Measurements from ENCODE around the gene LYPD4.

LYPD4 gene

DNA sequence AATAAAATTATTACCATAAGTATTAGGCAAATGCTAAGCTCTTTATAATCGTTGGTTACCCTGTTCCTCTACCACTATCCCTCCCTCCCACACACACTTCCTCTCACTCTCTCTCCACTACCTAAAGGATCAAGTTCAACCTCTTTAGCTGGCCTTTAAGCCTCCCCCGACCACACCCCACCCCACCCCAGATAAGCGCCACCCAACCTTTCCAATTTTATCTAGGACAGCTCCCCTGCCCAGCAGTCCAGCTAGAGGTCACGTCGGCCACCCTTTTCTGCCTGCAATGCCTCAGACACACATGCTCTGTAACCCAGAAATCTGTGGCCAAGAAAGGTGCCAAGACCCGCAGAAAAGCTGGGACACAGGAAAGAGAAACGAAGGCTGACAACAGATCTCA is 1.1 kb downstream of the LYPD4 start:
- no peak for DNase-seq (ENCODE audit: low read depth in 2 of 2)
- TF ChIP-seq, protein P1, sequence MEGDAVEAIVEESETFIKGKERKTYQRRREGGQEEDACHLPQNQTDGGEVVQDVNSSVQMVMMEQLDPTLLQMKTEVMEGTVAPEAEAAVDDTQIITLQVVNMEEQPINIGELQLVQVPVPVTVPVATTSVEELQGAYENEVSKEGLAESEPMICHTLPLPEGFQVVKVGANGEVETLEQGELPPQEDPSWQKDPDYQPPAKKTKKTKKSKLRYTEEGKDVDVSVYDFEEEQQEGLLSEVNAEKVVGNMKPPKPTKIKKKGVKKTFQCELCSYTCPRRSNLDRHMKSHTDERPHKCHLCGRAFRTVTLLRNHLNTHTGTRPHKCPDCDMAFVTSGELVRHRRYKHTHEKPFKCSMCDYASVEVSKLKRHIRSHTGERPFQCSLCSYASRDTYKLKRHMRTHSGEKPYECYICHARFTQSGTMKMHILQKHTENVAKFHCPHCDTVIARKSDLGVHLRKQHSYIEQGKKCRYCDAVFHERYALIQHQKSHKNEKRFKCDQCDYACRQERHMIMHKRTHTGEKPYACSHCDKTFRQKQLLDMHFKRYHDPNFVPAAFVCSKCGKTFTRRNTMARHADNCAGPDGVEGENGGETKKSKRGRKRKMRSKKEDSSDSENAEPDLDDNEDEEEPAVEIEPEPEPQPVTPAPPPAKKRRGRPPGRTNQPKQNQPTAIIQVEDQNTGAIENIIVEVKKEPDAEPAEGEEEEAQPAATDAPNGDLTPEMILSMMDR (IDR thresholded peaks at IDR 0.05; ENCODE audit: low read depth, low read length), result no peak
- no peak overlapping the region for H3K4me3 ChIP-seq (replicated peaks in 1 of 2; ENCODE audit: low read depth in 2 of 2, low read length in 2 of 2)

DNA sequence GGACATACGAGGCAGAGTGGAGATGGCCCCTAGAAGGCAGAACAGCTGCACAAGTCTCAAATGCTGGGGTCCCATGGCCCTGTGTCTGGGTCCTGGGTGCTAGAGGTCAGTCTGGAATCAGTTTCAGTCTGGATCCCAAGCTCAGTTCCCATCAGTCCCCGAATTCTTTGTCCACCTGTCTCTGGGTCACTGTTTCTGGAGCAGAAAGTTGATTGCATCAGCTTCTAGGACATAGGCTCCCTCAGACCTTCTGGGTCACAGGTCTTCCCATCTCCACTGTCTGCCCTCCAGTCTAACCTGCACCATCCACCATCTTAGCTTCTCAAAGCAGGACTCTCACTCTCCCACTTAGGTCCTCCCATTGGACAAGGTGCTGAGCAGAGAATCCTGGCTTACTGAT is 5.3 kb downstream of the LYPD4 start:
- TF ChIP-seq, protein P1 (IDR thresholded peaks at IDR 0.05; ENCODE audit: low read depth, low read length), result no peak
- DNase-seq (ENCODE audit: low read depth in 2 of 2), result no peak

DNA sequence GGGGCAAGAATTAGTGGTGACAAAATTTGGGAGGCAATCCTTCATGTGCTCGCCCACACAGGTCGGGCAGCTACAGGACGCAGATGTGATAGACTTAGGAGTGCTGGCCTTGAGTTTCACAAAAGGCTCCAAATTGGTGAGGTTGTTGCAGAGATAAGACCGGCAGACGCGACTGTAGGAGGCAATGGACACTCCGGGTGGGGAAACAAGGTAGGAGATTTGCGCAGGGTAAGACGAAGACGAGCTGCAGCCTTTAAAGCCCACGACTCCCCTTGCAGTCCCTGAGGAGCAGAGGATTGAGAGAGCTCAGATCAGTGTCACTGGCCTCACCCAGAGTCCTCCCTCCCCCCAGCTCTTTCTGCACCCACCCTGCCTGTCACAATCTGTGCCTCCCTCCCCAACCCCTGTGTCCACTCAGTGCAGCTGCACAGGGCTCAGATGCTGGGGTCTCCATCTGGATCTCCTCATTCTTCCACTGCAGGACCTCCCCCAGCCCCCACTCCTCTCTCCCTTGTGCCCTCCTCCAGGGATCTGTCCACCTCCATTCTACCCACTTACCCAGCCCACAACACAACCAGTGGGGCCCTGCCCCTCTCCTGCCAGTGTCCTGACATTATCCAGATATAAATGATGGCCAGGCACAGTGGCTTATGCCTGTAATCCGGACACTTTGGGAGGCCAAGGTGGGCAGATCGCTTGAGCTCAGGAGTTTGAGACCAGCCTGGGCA is 6.3 kb downstream of the LYPD4 start:
- no peak for DNase-seq (ENCODE audit: low read depth in 2 of 2)
- no peak overlapping the region for H3K4me3 ChIP-seq (replicated peaks in 1 of 2; ENCODE audit: low read depth in 2 of 2, low read length in 2 of 2)
- TF ChIP-seq, protein P1 (IDR thresholded peaks at IDR 0.05; ENCODE audit: low read depth, low read length), result no peak

More for the DNA sequence above, 5.3 kb downstream of the LYPD4 start:
- H3K4me3 ChIP-seq (replicated peaks in 1 of 2; ENCODE audit: low read depth in 2 of 2, low read length in 2 of 2), result no peak overlapping the region

DNA sequence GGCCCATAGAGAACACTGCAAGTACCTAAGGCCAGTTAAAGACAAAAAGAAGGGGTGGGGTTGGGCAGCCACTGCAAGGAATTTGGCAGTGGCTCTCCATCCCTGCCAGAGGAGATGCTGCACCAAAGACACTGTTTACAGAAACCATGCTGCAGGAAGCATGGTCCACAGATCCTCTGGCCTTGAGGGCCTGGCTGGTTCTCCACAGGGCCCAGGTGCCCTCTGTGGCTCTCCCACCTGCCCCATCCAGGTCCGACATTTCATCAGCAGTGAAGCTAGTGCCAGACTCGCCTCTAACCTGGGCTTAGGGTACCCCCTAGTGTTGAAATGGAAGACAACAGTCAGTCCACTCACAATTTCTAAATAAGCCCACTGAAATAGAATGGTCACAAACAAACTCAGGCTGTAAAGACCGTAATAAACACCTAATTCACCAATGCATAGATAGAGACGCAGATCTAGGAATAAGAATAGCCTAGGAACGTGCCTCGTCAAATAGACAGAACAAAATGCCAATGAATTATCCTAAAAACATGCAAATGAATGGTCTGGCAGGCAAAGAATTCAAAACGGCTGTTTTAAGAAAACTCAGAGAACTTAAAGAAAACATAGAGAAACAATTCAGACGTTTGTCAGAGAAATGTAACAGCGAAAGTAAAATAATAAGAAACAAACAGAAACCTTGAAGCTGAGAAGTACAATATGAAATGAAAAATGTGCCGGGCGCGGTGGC is 23.3 kb downstream of the LYPD4 start:
- TF ChIP-seq, protein P1 (IDR thresholded peaks at IDR 0.05; ENCODE audit: low read depth, low read length), result peak; percentile 51
- DNase-seq (ENCODE audit: low read depth in 2 of 2), result peak; percentile 26 to 56
- H3K4me3 ChIP-seq (replicated peaks in 1 of 2; ENCODE audit: low read depth in 2 of 2, low read length in 2 of 2), result no peak overlapping the region

DNA sequence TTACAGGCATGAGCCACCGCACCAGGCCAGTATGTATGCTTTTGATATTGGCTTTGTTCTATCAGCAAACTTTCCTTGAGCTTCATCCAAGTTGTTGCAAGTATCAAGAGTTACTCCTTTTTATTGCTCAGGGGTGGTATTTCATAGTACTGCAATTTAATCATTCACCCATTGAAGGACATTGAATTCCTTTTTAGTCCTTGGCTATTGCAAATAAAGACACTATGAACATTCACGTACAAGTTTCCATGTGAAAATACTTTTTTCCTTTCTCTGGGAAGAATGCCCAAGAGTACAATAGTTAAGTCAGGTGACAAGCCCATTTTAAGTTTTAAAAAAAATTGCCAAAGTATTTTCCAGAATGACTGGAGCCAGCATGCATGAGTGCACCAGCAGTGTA is 27.7 kb downstream of the LYPD4 start:
- DNase-seq (ENCODE audit: low read depth in 2 of 2), result no peak
- no peak overlapping the region for H3K4me3 ChIP-seq (replicated peaks in 1 of 2; ENCODE audit: low read depth in 2 of 2, low read length in 2 of 2)
- TF ChIP-seq, protein P1 (IDR thresholded peaks at IDR 0.05; ENCODE audit: low read depth, low read length), result no peak

DNA sequence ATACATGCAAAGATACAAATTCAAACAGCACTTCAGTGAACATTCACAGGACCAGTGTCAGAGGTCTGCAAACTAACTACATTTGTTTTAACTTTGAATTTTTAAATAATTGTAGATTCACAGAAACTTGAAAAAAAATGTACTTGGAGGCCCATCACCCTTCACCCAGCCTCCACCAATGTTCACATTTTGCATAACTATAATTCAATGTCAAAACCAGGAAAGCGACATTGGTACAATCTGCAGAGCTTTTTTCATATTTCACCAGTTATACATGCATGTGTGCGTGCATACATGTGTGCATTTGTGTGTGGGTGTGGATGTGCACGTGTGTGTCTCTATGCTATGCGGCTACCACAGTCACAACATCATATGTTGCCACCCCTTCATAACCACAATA is 29.2 kb downstream of the LYPD4 start:
- no peak overlapping the region for H3K4me3 ChIP-seq (replicated peaks in 1 of 2; ENCODE audit: low read depth in 2 of 2, low read length in 2 of 2)
- TF ChIP-seq, protein P1 (IDR thresholded peaks at IDR 0.05; ENCODE audit: low read depth, low read length), result no peak
- DNase-seq (ENCODE audit: low read depth in 2 of 2), result no peak

All from cardiac fibroblast (primary cell).